HG03175 (cell line): ENCODE measurements around the gene SLC28A1.

Experiments used
- ATAC-seq: cut with Tn5 transposase; IDR thresholded peaks from one replicate; pipeline ENCODE4 v1.9.1; 2021; ENCODE audit warnings: mild to moderate bottlenecking, moderate library complexity; ENCODE audit not compliant: unreplicated experiment

The SLC28A1 gene

GRCh38 chr15:84885801-84886200, 1.3 kb downstream of the SLC28A1 start:
- ATAC-seq = no peak

GRCh38 chr15:84886211-84886983, 1.9 kb downstream of the SLC28A1 start:
- no peak for ATAC-seq

- no peak for ATAC-seq
Measured at GRCh38 chr15:84886984-84887299, 2.5 kb downstream of the SLC28A1 start.

- ATAC-seq = no peak
Measured at GRCh38 chr15:84887938-84888337, 3.5 kb downstream of the SLC28A1 start.

- no peak for ATAC-seq
Measured at GRCh38 chr15:84888639-84889038, 4.2 kb downstream of the SLC28A1 start.

GRCh38 chr15:84889313-84889990, 5.0 kb downstream of the SLC28A1 start:
- ATAC-seq = no peak

- no peak for ATAC-seq
Measured at GRCh38 chr15:84889991-84890669, 5.7 kb downstream of the SLC28A1 start.

GRCh38 chr15:84890670-84891162, 6.3 kb downstream of the SLC28A1 start:
- no peak for ATAC-seq

- no peak for ATAC-seq
Measured at GRCh38 chr15:84891339-84891738, 6.9 kb downstream of the SLC28A1 start.

- no peak for ATAC-seq
Measured at GRCh38 chr15:84892786-84893307, 8.4 kb downstream of the SLC28A1 start.

GRCh38 chr15:84893607-84894006, 9.1 kb downstream of the SLC28A1 start:
- no peak for ATAC-seq

- no peak for ATAC-seq
Measured at GRCh38 chr15:84894736-84895425, 10.4 kb downstream of the SLC28A1 start.

- no peak for ATAC-seq
Measured at GRCh38 chr15:84898761-84899160, 14.3 kb downstream of the SLC28A1 start.

- no peak for ATAC-seq
Measured at GRCh38 chr15:84899750-84900149, 15.3 kb downstream of the SLC28A1 start.

- no peak for ATAC-seq
Measured at GRCh38 chr15:84901540-84901939, 17.1 kb downstream of the SLC28A1 start.

GRCh38 chr15:84903751-84904150, 19.3 kb downstream of the SLC28A1 start:
- ATAC-seq = no peak

GRCh38 chr15:84904419-84904818, 20.0 kb downstream of the SLC28A1 start:
- no peak for ATAC-seq

- ATAC-seq = no peak
Measured at GRCh38 chr15:84905016-84905916, 20.8 kb downstream of the SLC28A1 start.

- ATAC-seq = no peak
Measured at GRCh38 chr15:84907731-84908130, 23.3 kb downstream of the SLC28A1 start.

GRCh38 chr15:84908564-84908963, 24.1 kb downstream of the SLC28A1 start:
- no peak for ATAC-seq
